HG02884 (cell line): ENCODE data around the gene C5orf46.
A peak's percentile ranks its signal among the peaks of the same experiment; 100 is the strongest.
"Not testable (repeated sequence)": the region's sequence is repeated elsewhere in the genome, so short reads cannot be mapped to it uniquely, and the experiment has no call there.

Experiments used
- ATAC-seq: cut with Tn5 transposase; IDR thresholded peaks from one replicate; pipeline ENCODE4 v1.9.1; 2021; ENCODE audit warnings: mild to moderate bottlenecking, moderate library complexity; ENCODE audit not compliant: unreplicated experiment

Gene C5orf46

GRCh38 chr5:147906326-147907095 lies at the start of gene C5orf46:
C5orf46 (minus strand) TSS chr5:147906538; CDS start chr5:147906501, 37 bp downstream.
- no peak for ATAC-seq

GRCh38 chr5:147954971-147955370 lies 48.6 kb upstream of the C5orf46 start:
- ATAC-seq = no peak

GRCh38 chr5:147949711-147950573 lies 43.6 kb upstream of the C5orf46 start:
- ATAC-seq = peak; percentile 90

- not testable (repeated sequence) for ATAC-seq
Observed at GRCh38 chr5:147946658-147947274, 40.4 kb upstream of the C5orf46 start.

GRCh38 chr5:147939431-147940114 lies 33.2 kb upstream of the C5orf46 start:
- ATAC-seq = no peak

GRCh38 chr5:147935032-147935431 lies 28.7 kb upstream of the C5orf46 start:
- ATAC-seq = no peak

- ATAC-seq = peak; percentile 88
Observed at GRCh38 chr5:147930769-147931168, 24.4 kb upstream of the C5orf46 start.

- no peak for ATAC-seq
Observed at GRCh38 chr5:147927901-147928300, 21.6 kb upstream of the C5orf46 start.

- ATAC-seq = no peak
Observed at GRCh38 chr5:147925020-147925419, 18.7 kb upstream of the C5orf46 start.

- ATAC-seq = no peak
Observed at GRCh38 chr5:147921136-147921535, 14.8 kb upstream of the C5orf46 start.

- no peak for ATAC-seq
Observed at GRCh38 chr5:147920420-147921030, 14.2 kb upstream of the C5orf46 start.

GRCh38 chr5:147918899-147919298 lies 12.6 kb upstream of the C5orf46 start:
- ATAC-seq = no peak

- ATAC-seq = no peak
Observed at GRCh38 chr5:147918101-147918685, 11.9 kb upstream of the C5orf46 start.

GRCh38 chr5:147913786-147914185 lies 7.4 kb upstream of the C5orf46 start:
- no peak for ATAC-seq

- ATAC-seq = no peak
Observed at GRCh38 chr5:147912011-147912410, 5.7 kb upstream of the C5orf46 start.

GRCh38 chr5:147911427-147911826 lies 5.1 kb upstream of the C5orf46 start:
- ATAC-seq = no peak

GRCh38 chr5:147904110-147904509 lies 2.2 kb downstream of the C5orf46 start:
- no peak for ATAC-seq

- no peak for ATAC-seq
Observed at GRCh38 chr5:147902609-147903115, 3.7 kb downstream of the C5orf46 start.

- ATAC-seq = no peak
Observed at GRCh38 chr5:147901599-147902039, 4.7 kb downstream of the C5orf46 start.

GRCh38 chr5:147898875-147899401 lies 7.4 kb downstream of the C5orf46 start:
- no peak for ATAC-seq
